BLaER1 (cell line): ENCODE results near the gene MADCAM1.

Experiments used
- H3K27ac ChIP-seq: shearing (Covaris generic); formaldehyde crosslinking; 2 replicates; pipeline ENCODE4 v1.8.1; 2022
- H3K27me3 ChIP-seq: shearing (Covaris generic); formaldehyde crosslinking; 2 replicates; pipeline ENCODE4 v1.8.1; 2022
- H3K36me3 ChIP-seq: shearing (Covaris generic); formaldehyde crosslinking; 2 replicates; pipeline ENCODE4 v1.8.1; 2022
- H3K4me1 ChIP-seq: shearing (Covaris generic); formaldehyde crosslinking; 2 replicates; pipeline ENCODE4 v1.8.1; 2022
- H3K4me2 ChIP-seq: shearing (Covaris generic); formaldehyde crosslinking; 2 replicates; pipeline ENCODE4 v1.8.1; 2022
- H3K4me3 ChIP-seq: shearing (Covaris generic); formaldehyde crosslinking; 2 replicates; pipeline ENCODE4 v1.8.1; 2022
- H3K9ac ChIP-seq: shearing (Covaris generic); formaldehyde crosslinking; 2 replicates; pipeline ENCODE4 v1.8.1; 2022
- H3K9me3 ChIP-seq: shearing (Covaris generic); formaldehyde crosslinking; 2 replicates; pipeline ENCODE4 v1.8.1; 2022
- H4K20me1 ChIP-seq: shearing (Covaris generic); formaldehyde crosslinking; 2 replicates; pipeline ENCODE4 v1.8.1; 2022
- Cebpa-rat ChIP-seq: shearing (Covaris generic); IDR thresholded peaks from 2 replicates; pipeline ENCODE4 v1.8.1; 2022

MADCAM1 gene

DNA sequence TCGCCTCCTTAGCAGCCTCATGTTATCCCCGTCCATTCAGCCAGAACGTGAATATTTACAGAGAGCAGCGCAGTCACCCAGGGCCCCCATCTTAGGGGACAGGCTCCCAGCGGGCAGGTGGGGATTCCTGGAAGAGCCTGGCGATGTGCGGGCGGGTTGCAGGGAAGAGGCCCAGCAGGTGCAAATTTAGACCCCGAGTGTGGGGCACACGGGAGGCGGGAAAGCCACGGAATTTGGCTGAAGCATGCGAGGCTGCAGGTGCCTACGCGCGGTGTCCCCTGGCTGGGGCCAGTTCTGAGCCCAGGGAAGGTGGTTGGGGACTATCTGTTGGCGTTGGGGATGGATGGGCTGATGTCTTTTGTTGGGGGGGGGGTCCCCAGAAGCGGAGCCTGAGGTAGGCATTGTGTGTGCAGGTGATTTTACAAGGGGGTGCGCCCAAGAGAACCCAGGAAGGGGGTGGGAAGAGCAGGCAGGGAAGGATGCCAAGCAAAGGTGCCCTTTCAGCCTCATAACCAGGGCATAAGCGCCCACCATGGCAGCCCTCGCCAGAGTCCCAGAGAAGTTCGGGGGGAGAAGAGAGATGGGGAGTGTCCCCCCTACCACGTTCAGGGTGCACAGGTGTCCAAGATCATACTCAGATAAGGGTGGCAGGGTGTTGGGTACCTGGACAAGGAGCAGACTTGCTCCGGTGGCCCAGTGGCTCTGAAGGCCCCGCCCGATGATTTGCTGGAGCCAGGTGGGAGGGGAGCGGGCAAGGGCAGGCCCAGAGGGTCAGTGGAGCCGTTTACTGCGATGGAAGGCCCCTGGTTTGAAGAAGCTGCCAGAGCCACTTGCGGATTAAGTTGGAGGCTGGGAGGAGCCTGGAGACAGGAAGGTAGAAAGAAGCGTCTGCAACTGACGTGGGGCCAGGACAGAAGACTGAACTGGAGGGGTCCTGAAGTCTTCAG lies 12.2 kb downstream of the MADCAM1 start:
- Histone ChIP-seq H3K27me3 (no peaks in the 10 kb centered on the region), H3K9ac (peak overlapping the region; percentile 92), H3K27ac (peak overlapping the region; percentile 95), H3K9me3 (no peaks in the 10 kb centered on the region), H3K36me3 (peaks cover 12% of the 10 kb centered on the region), H3K4me3 (peak overlapping the region; percentile 91), H4K20me1 (peaks cover 14% of the 10 kb centered on the region), H3K4me1 (peaks cover 69% of the 10 kb centered on the region), H3K4me2 (peak overlapping the region; percentile 99)
- TF ChIP-seq Cebpa-rat = no peak

- no peaks in the 10 kb centered on the region for H3K27me3 ChIP-seq
- peaks cover 77% of the 10 kb centered on the region for H3K4me1 ChIP-seq
- H3K27ac ChIP-seq = peak overlapping the region; percentile 81
- H4K20me1 ChIP-seq = peaks cover 26% of the 10 kb centered on the region
- no peaks in the 10 kb centered on the region for H3K9me3 ChIP-seq
- H3K9ac ChIP-seq = peak overlapping the region; percentile 71
- no peak for TF ChIP-seq Cebpa-rat
- H3K4me2 ChIP-seq = peak overlapping the region; percentile 93
- H3K36me3 ChIP-seq = peaks cover 27% of the 10 kb centered on the region
- H3K4me3 ChIP-seq = peak overlapping the region; percentile 59
Observed at GRCh38 chr19:510606-511100, 14.4 kb downstream of the MADCAM1 start.

DNA sequence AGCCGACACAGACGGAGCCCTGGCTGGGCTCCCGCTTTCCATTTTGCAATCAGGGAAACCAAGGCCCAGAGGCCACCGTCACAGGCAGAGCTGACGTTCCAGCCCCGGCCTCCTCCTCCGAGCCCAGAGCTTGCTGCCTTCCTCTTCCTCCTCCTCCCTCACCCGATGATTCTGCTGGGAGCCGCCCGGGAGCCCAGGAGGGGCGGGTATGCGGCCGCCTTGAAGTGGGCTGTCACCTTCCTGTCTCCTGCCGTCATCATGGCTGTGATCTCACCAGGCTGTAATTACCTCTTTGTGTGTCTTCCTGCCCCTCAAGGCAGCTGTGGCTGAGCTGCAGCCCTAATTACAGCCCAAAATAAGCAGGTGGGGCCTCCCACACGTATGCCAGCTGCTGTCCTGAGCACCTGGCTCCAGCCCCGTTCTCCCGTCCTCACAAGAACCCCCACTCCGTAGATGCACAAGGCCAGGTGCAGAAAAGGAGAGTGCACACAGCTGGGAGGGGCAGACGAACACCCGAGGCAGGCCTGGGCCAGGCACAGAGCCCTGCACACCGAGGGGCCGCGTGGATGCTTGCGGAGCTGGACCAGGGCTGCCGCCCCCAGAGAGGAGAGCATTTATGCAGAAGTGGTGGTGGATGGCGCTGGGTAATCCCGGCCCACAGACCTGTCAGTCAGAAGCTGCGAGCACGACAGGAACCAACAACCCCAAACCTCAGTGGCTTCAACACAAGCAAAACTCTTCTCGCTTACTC lies 15.0 kb downstream of the MADCAM1 start:
- Histone ChIP-seq H3K9me3 (no peaks in the 10 kb centered on the region), H3K27ac (peak overlapping the region; percentile 81), H3K4me3 (peak overlapping the region; percentile 59), H3K27me3 (no peaks in the 10 kb centered on the region), H3K4me2 (peak overlapping the region; percentile 93), H3K9ac (peak overlapping the region; percentile 71), H3K4me1 (peaks cover 71% of the 10 kb centered on the region), H4K20me1 (peaks cover 26% of the 10 kb centered on the region), H3K36me3 (peaks cover 30% of the 10 kb centered on the region)
- no peak for TF ChIP-seq Cebpa-rat

DNA sequence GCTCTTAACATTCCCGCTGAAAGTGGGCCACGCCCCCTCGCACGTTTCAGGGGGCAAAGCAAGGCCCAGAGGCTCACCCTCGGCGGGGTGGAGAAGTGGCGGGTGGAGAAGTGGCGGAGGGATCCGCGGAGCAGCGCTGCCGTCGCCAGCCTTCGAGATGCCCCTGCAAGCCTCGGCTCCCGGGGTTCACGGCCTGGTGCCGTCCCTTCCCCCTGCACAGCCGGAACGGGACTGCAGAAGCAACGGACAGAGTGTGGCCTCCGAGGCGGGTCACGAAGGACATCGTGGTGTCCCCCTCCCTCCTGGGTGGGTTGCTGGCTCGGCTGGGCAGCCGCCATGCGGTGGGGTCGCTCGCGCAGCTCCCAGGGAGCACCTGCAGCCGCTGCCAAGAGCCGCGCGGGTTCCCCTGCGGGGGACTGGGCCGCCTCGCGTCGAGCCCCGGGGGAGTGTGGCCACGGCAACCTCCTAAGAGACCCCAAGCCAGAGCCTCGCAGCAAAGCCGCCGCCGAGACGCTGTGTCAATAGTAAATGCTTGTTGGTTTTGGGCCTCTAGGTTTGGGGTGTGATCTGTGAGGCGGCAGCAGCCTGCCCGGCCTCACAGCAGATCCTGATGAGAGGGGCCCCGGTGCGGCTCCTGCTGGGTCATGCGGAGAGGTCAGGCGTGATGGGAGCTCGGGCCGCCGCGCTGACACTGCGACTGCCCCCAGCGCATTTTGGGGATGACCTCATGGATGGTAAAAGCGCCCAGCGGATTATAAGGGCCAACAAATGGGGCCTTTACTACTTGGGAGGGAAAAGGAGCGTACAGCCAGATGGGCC lies 16.5 kb downstream of the MADCAM1 start:
- Histone ChIP-seq H3K36me3 (peaks cover 30% of the 10 kb centered on the region), H3K9ac (peak overlapping the region; percentile 58; the same call in 1 of the 2 replicates)

DNA sequence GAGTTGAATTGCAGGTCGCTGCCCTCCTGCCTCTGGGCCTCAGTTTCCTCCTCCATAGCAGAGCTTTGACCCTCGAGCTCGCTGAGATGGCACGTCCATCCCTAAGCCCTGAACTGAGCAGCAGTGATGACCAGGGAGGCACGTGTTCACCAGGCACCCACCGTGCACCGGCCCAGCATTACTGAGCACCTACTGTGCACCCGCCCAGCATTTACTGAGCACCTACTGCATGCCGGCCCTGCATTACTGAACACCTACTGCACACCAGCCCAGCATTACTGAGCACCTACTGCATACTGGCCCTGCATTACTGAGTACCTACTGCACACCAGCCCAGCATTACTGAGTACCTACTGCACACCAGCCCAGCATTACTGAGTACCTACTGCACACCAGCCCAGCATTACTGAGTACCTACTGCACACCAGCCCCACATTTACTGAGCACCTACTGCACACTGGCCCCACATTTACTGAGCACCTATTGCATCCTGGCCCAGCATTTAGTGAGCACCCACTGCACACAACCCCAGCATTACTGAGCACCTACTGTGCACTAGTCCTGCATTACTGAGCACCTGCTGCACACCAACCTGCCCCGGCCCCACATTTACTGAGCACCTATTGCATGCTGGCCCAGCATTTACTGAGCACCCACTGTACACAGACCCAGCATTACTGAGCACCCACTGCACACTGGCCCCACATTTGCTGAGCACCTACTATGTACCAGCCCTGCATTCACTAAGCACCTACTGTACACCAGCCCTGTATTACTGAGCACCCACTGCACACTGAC lies 17.3 kb downstream of the MADCAM1 start:
- H3K4me3 ChIP-seq = no peak overlapping the region
- H3K27ac ChIP-seq = peak overlapping the region; percentile 62
- H4K20me1 ChIP-seq = peaks cover 26% of the 10 kb centered on the region
- peaks cover 30% of the 10 kb centered on the region for H3K36me3 ChIP-seq
- TF ChIP-seq Cebpa-rat = no peak
- peak overlapping the region; percentile 58; the same call in 1 of the 2 replicates for H3K9ac ChIP-seq
- peaks cover 62% of the 10 kb centered on the region for H3K4me1 ChIP-seq
- peak overlapping the region; percentile 93 for H3K4me2 ChIP-seq
- no peaks in the 10 kb centered on the region for H3K27me3 ChIP-seq
- H3K9me3 ChIP-seq = no peaks in the 10 kb centered on the region

More for the DNA sequence above, 16.5 kb downstream of the MADCAM1 start:
- 0 out of 2 replicates have a peak overlapping the region, but pooled peaks have one; percentile 14 for H3K4me3 ChIP-seq
- peaks cover 26% of the 10 kb centered on the region for H4K20me1 ChIP-seq
- H3K4me2 ChIP-seq = peak overlapping the region; percentile 93
- H3K4me1 ChIP-seq = peaks cover 69% of the 10 kb centered on the region
- no peak for TF ChIP-seq Cebpa-rat
- no peaks in the 10 kb centered on the region for H3K9me3 ChIP-seq
- peak overlapping the region; percentile 62 for H3K27ac ChIP-seq
- H3K27me3 ChIP-seq = no peaks in the 10 kb centered on the region

DNA sequence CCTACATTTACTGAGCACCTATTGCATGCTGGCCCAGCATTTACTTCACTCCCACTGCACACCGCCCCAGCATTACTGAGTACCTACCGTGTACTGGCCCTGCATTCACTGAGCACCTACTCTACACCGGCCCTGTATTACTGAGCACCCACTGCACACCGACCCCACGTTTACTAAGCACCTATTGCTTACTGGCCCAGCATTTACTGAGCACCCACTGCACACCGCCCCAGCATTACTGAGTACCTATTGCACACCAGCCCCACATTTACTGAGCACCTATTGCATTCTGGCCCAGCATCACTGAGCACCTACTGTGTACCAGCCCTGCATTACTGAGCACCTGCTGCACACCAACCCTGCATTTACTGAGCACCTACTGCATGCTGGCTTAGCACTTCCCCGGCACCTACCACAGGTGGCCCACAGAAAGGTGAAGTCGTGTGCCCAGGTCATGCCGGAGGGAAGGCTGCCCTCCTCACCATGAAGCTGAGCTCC lies 17.9 kb downstream of the MADCAM1 start:
- Histone ChIP-seq H3K36me3 (peaks cover 30% of the 10 kb centered on the region), H4K20me1 (peaks cover 26% of the 10 kb centered on the region)
- TF ChIP-seq Cebpa-rat = no peak

DNA sequence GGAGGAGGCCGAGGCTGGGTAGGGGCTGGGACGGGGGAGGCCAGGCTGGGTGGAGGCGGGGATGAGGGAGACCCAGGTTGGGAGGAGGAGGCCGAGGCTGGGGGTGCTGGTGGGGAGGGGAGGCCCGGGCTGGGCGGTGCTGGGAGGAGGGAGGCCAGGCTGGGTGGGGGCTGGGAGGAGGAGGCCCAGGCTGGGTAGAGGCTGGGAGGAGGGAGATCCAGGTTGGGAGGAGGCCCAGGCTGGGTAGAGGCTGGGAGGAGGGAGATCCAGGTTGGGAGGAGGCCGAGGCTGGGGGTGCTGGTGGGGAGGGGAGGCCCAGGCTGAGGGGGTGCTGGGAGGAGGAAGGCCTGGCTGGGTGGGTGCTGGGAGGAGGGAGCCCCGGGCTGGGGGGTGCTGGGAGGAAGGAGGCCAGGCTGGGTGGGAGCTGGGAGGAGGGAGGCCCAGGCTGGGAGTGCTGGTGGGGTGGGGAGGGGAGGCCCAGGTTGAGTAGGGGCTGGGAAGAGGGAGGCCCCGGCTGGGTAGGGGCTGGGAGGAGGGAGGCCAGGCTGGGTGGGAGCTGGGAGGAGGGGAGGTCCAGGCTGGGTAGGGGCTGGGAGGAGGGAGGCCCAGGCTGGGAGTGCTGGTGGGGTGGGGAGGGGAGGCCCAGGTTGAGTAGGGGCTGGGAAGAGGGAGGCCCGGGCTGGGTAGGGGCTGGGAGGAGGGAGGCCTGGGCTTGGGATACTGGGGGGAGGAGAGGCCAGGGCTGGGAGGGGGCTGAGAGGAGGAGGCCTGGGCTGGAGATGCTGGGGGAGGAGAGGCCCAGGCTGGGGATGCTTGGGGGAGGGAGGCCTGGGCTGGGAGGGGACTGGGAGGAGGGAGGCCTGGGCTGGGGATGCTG lies 21.7 kb downstream of the MADCAM1 start:
- TF ChIP-seq Cebpa-rat = no peak
- H3K4me1 ChIP-seq = peaks cover 28% of the 10 kb centered on the region
- no peak overlapping the region for H3K27ac ChIP-seq

More for the DNA sequence above, 17.9 kb downstream of the MADCAM1 start:
- no peaks in the 10 kb centered on the region for H3K9me3 ChIP-seq
- H3K4me1 ChIP-seq = peaks cover 56% of the 10 kb centered on the region
- no peak overlapping the region for H3K9ac ChIP-seq
- H3K27ac ChIP-seq = no peak overlapping the region
- peak overlapping the region; percentile 93 for H3K4me2 ChIP-seq
- H3K27me3 ChIP-seq = no peaks in the 10 kb centered on the region
- H3K4me3 ChIP-seq = no peak overlapping the region

More for the DNA sequence above, 21.7 kb downstream of the MADCAM1 start:
- Histone ChIP-seq H3K9ac (no peak overlapping the region), H3K36me3 (peaks cover 37% of the 10 kb centered on the region), H4K20me1 (peaks cover 17% of the 10 kb centered on the region), H3K4me3 (no peak overlapping the region), H3K4me2 (no peak overlapping the region), H3K9me3 (no peaks in the 10 kb centered on the region), H3K27me3 (no peaks in the 10 kb centered on the region)
